ENCODE measurements around the gene CMTM2. TPM values are rescaled to one million over a fixed set of nuclear protein-coding genes. Genes with fewer than 3 reads are reported as not detected.

The CMTM2 gene
- total RNA-seq, 2 experiments from 2014 or later: 0.51 TPM; not detected in 1

Other genes starting within 250 kb of the CMTM2 start
- not detected for gene CDH5, start 212.8 kb upstream of the CMTM2 start, total RNA-seq
- gene BEAN1, start 152.2 kb upstream of the CMTM2 start, total RNA-seq: not detected
- gene TK2, start 29.3 kb upstream of the CMTM2 start, total RNA-seq: 1 to 10 TPM; 3.8 to 6.4 TPM
- gene CKLF, start 26.9 kb upstream of the CMTM2 start, total RNA-seq: 100 to 1,000 TPM in 1 of 2 experiments, 10 to 100 TPM in 1; 93.5 to 122 TPM
- 10 to 100 TPM in 1 of 2 experiments, 1 to 10 TPM in 1; 6.4 to 11.8 TPM for gene CMTM1, start 13.0 kb upstream of the CMTM2 start, total RNA-seq
- 10 to 100 TPM; 53.7 to 59.7 TPM for gene CMTM3, start 25.2 kb downstream of the CMTM2 start, total RNA-seq
- gene CMTM4, start 117.3 kb downstream of the CMTM2 start, total RNA-seq: 1 to 10 TPM; 3.3 to 4.5 TPM
- gene DYNC1LI2, start 172.1 kb downstream of the CMTM2 start, total RNA-seq: 10 to 100 TPM; 32.3 to 35.7 TPM
- gene TERB1, start 222.1 kb downstream of the CMTM2 start, total RNA-seq: under 1 TPM in 1 of 2 experiments, not detected in 1; 0.14 TPM